GM08714 (cell line): Measurements from ENCODE around the gene SLC10A1.

ENCODE experiments used
- H3K4me3 ChIP-seq: fragments of 200-500 bp; sonication (Bioruptor generic); 2 replicates; pipeline ENCODE4 v1.5.1; 2014; ENCODE audit warnings: mild to moderate bottlenecking, low read length, inconsistent platforms
- ZNF274 ChIP-seq: IDR thresholded peaks from 2 replicates; pipeline ENCODE4 v1.6.1; 2012; ENCODE audit warnings: mild to moderate bottlenecking, low read depth, low read length

SLC10A1 gene

GRCh38 chr14:69727860-69728259 is 69.2 kb downstream of the SLC10A1 start:
- H3K4me3 ChIP-seq = no peak overlapping the region
- no peak for TF ChIP-seq ZNF274

- H3K4me3 ChIP-seq = peak overlapping the region; percentile 31; the same call in 1 of the 2 replicates
- no peak for TF ChIP-seq ZNF274
These were observed 70.1 kb downstream of the SLC10A1 start for GRCh38 chr14:69726761-69727511.
